ENCODE results near the gene B3GNT9.
A peak's percentile ranks its signal among the peaks of the same experiment; 100 is the strongest.

The B3GNT9 gene

GRCh38 chr16:67144943-67145342 lies 5.9 kb downstream of the B3GNT9 start:
- H3K4ac ChIP-seq (ENCODE audit: low read depth, low read length): no peak overlapping the region
- no peak overlapping the region for H2AK5ac ChIP-seq (ENCODE audit: low read length)
- H2BK120ac ChIP-seq (ENCODE audit: insufficient read depth, low read length, poor library complexity): no peak overlapping the region
- no peak for DNase-seq
- H3K23ac ChIP-seq (ENCODE audit: low read length): no peak overlapping the region
- no CpG with 5 or more reads among the region's 2 CpGs for WGBS (ENCODE audit: extremely low coverage, insufficient coverage, insufficient read length)
- H4K91ac ChIP-seq (ENCODE audit: low read depth, low read length): no peak overlapping the region
- peaks cover 2% of the 10 kb centered on the region in 2 experiments for H3K4me1 ChIP-seq (ENCODE audit: control insufficient read depth in 1 of 2, insufficient read depth in 2 of 2, low read length in 2 of 2)
- H3K79me1 ChIP-seq (ENCODE audit: low read length): no peaks in the 10 kb centered on the region
- no peak overlapping the region for H3K14ac ChIP-seq (ENCODE audit: low read length)
- H2BK12ac ChIP-seq (ENCODE audit: low read length): no peak overlapping the region
- H3K36me3 ChIP-seq (ENCODE audit: control insufficient read depth in 1 of 2, insufficient read depth in 2 of 2, low read length in 2 of 2): peaks cover 73 to 79% of the 10 kb centered on the region in 2 experiments
- no peak overlapping the region for H2BK5ac ChIP-seq (ENCODE audit: low read depth, low read length, poor library complexity)
- H4K12ac ChIP-seq (ENCODE audit: low read depth, low read length): no peak overlapping the region
- no peak overlapping the region for H4K8ac ChIP-seq (ENCODE audit: low read depth, low read length)
- H3K9me3 ChIP-seq (ENCODE audit: insufficient read depth, low read depth, low read length): peaks cover 9% of the 10 kb centered on the region
- H3K79me2 ChIP-seq (ENCODE audit: control insufficient read depth, insufficient read depth, low read length, poor library complexity): no peaks in the 10 kb centered on the region
- no peak overlapping the region for H3K9ac ChIP-seq (ENCODE audit: low read length)
- H2AFZ ChIP-seq (ENCODE audit: insufficient read depth, low read length, poor library complexity): no peak overlapping the region
- no peak overlapping the region for H3K27ac ChIP-seq (ENCODE audit: low read depth, low read length)
- no peak overlapping the region for H3K18ac ChIP-seq (ENCODE audit: low read length)
- H3K4me2 ChIP-seq (ENCODE audit: low read length): no peak overlapping the region
- peaks cover 3% of the 10 kb centered on the region for H3K27me3 ChIP-seq (ENCODE audit: insufficient read depth, low read length)
- no peak overlapping the region for H3K4me3 ChIP-seq (ENCODE audit: low read depth, low read length)

DNA sequence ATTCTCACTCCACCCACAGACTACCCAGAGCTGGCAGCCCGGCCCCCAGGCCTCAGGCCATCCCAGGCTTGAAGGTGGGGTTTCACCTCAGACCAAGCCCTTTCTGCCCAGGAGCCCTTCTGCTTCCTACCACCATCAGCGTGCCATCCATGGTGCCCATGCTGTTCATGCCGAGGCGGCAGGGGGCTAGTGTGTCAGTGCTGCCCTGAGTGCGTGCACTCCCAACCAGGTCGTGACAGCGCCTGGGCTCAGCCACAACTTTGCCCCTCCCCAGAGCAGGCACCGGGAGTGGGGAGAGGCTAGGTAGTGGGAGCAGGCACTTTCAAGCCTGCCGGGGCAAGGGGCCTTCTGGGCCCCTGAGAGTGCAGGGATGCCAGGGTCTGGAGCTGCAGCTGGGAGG lies 8.5 kb downstream of the B3GNT9 start:
- no peak overlapping the region for H4K12ac ChIP-seq (ENCODE audit: low read depth, low read length)
- H3K79me2 ChIP-seq (ENCODE audit: control insufficient read depth, insufficient read depth, low read length, poor library complexity): no peaks in the 10 kb centered on the region
- DNase-seq: no peak
- no peaks in the 10 kb centered on the region for H3K27me3 ChIP-seq (ENCODE audit: insufficient read depth, low read length)
- no peak overlapping the region for H3K14ac ChIP-seq (ENCODE audit: low read length)
- no peak overlapping the region for H3K27ac ChIP-seq (ENCODE audit: low read depth, low read length)
- H3K36me3 ChIP-seq (ENCODE audit: control insufficient read depth in 1 of 2, insufficient read depth in 2 of 2, low read length in 2 of 2): peaks cover 57 to 80% of the 10 kb centered on the region in 2 experiments
- no peak overlapping the region for H3K9ac ChIP-seq (ENCODE audit: low read length)
- H2AFZ ChIP-seq (ENCODE audit: insufficient read depth, low read length, poor library complexity): no peak overlapping the region
- no peak overlapping the region for H2BK12ac ChIP-seq (ENCODE audit: low read length)
- H3K4me1 ChIP-seq (ENCODE audit: control insufficient read depth in 1 of 2, insufficient read depth in 2 of 2, low read length in 2 of 2): no peaks in the 10 kb centered on the region
- no peak overlapping the region for H3K4me3 ChIP-seq (ENCODE audit: low read depth, low read length)
- no CpG with 5 or more reads among the region's 9 CpGs for WGBS (ENCODE audit: extremely low coverage, insufficient coverage, insufficient read length)
- H3K9me3 ChIP-seq (ENCODE audit: insufficient read depth, low read depth, low read length): peaks cover 2% of the 10 kb centered on the region
- H2BK120ac ChIP-seq (ENCODE audit: insufficient read depth, low read length, poor library complexity): no peak overlapping the region
- H3K4me2 ChIP-seq (ENCODE audit: low read length): no peak overlapping the region
- no peak overlapping the region for H2AK5ac ChIP-seq (ENCODE audit: low read length)
- H3K79me1 ChIP-seq (ENCODE audit: low read length): no peaks in the 10 kb centered on the region
- H4K91ac ChIP-seq (ENCODE audit: low read depth, low read length): no peak overlapping the region
- H3K23ac ChIP-seq (ENCODE audit: low read length): no peak overlapping the region
- H3K4ac ChIP-seq (ENCODE audit: low read depth, low read length): no peak overlapping the region
- H2BK5ac ChIP-seq (ENCODE audit: low read depth, low read length, poor library complexity): no peak overlapping the region
- H3K18ac ChIP-seq (ENCODE audit: low read length): no peak overlapping the region
- no peak overlapping the region for H4K8ac ChIP-seq (ENCODE audit: low read depth, low read length)

- H2BK120ac ChIP-seq (ENCODE audit: insufficient read depth, low read length, poor library complexity): no peak overlapping the region
- no peak overlapping the region for H3K4ac ChIP-seq (ENCODE audit: low read depth, low read length)
- DNase-seq: no peak
- WGBS (ENCODE audit: extremely low coverage, insufficient coverage, insufficient read length): no CpG with 5 or more reads among the region's 13 CpGs
- H3K4me1 ChIP-seq (ENCODE audit: control insufficient read depth in 1 of 2, insufficient read depth in 2 of 2, low read length in 2 of 2): no peaks in the 10 kb centered on the region
- H3K27ac ChIP-seq (ENCODE audit: low read depth, low read length): no peak overlapping the region
- no peaks in the 10 kb centered on the region for H3K27me3 ChIP-seq (ENCODE audit: insufficient read depth, low read length)
- H4K91ac ChIP-seq (ENCODE audit: low read depth, low read length): no peak overlapping the region
- H3K23ac ChIP-seq (ENCODE audit: low read length): no peak overlapping the region
- H3K18ac ChIP-seq (ENCODE audit: low read length): no peak overlapping the region
- no peak overlapping the region for H2BK5ac ChIP-seq (ENCODE audit: low read depth, low read length, poor library complexity)
- H3K4me3 ChIP-seq (ENCODE audit: low read depth, low read length): peak overlapping the region; percentile 24
- H3K14ac ChIP-seq (ENCODE audit: low read length): no peak overlapping the region
- no peak overlapping the region for H4K8ac ChIP-seq (ENCODE audit: low read depth, low read length)
- peaks cover 2% of the 10 kb centered on the region for H3K9me3 ChIP-seq (ENCODE audit: insufficient read depth, low read depth, low read length)
- no peak overlapping the region for H4K12ac ChIP-seq (ENCODE audit: low read depth, low read length)
- peaks cover 50 to 74% of the 10 kb centered on the region in 2 experiments for H3K36me3 ChIP-seq (ENCODE audit: control insufficient read depth in 1 of 2, insufficient read depth in 2 of 2, low read length in 2 of 2)
- H3K79me1 ChIP-seq (ENCODE audit: low read length): no peaks in the 10 kb centered on the region
- H2AFZ ChIP-seq (ENCODE audit: insufficient read depth, low read length, poor library complexity): no peak overlapping the region
- H2AK5ac ChIP-seq (ENCODE audit: low read length): no peak overlapping the region
- no peak overlapping the region for H3K9ac ChIP-seq (ENCODE audit: low read length)
- H2BK12ac ChIP-seq (ENCODE audit: low read length): no peak overlapping the region
- no peaks in the 10 kb centered on the region for H3K79me2 ChIP-seq (ENCODE audit: control insufficient read depth, insufficient read depth, low read length, poor library complexity)
- H3K4me2 ChIP-seq (ENCODE audit: low read length): no peak overlapping the region
Observed at GRCh38 chr16:67141391-67141790, 9.4 kb downstream of the B3GNT9 start.

GRCh38 chr16:67137605-67138004 lies 13.2 kb downstream of the B3GNT9 start:
- Histone ChIP-seq H4K91ac (ENCODE audit: low read depth, low read length) (no peak overlapping the region), H3K79me1 (ENCODE audit: low read length) (no peaks in the 10 kb centered on the region), H2BK5ac (ENCODE audit: low read depth, low read length, poor library complexity) (no peak overlapping the region), H2AK5ac (ENCODE audit: low read length) (no peak overlapping the region), H3K9me3 (ENCODE audit: insufficient read depth, low read depth, low read length) (peaks cover 2% of the 10 kb centered on the region), H3K79me2 (ENCODE audit: control insufficient read depth, insufficient read depth, low read length, poor library complexity) (no peaks in the 10 kb centered on the region), H2BK12ac (ENCODE audit: low read length) (no peak overlapping the region), H4K8ac (ENCODE audit: low read depth, low read length) (no peak overlapping the region), H3K23ac (ENCODE audit: low read length) (no peak overlapping the region), H2AFZ (ENCODE audit: insufficient read depth, low read length, poor library complexity) (no peak overlapping the region), H3K27ac (ENCODE audit: low read depth, low read length) (no peak overlapping the region), H3K36me3 (ENCODE audit: control insufficient read depth in 1 of 2, insufficient read depth in 2 of 2, low read length in 2 of 2) (peaks cover 46 to 67% of the 10 kb centered on the region in 2 experiments), H3K18ac (ENCODE audit: low read length) (no peak overlapping the region), H3K4me1 (ENCODE audit: control insufficient read depth in 1 of 2, insufficient read depth in 2 of 2, low read length in 2 of 2) (no peaks in the 10 kb centered on the region), H3K9ac (ENCODE audit: low read length) (no peak overlapping the region), H2BK120ac (ENCODE audit: insufficient read depth, low read length, poor library complexity) (no peak overlapping the region), H4K12ac (ENCODE audit: low read depth, low read length) (no peak overlapping the region), H3K4ac (ENCODE audit: low read depth, low read length) (no peak overlapping the region), H3K4me3 (ENCODE audit: low read depth, low read length) (no peak overlapping the region), H3K4me2 (ENCODE audit: low read length) (no peak overlapping the region), H3K14ac (ENCODE audit: low read length) (no peak overlapping the region), H3K27me3 (ENCODE audit: insufficient read depth, low read length) (no peaks in the 10 kb centered on the region)
- no peak for DNase-seq
- WGBS (ENCODE audit: extremely low coverage, insufficient coverage, insufficient read length): no CpG with 5 or more reads among the region's 3 CpGs
